GM18505 (cell line): ENCODE data around the gene CEP104.
"Not testable (repeated sequence)": the region's sequence is repeated elsewhere in the genome, so short reads cannot be mapped to it uniquely, and the experiment has no call there.

Experiments
- ATAC-seq: cut with Tn5 transposase; IDR thresholded peaks from one replicate; pipeline ENCODE4 v1.9.1; 2021; ENCODE audit not compliant: unreplicated experiment
- POLR2A ChIP-seq: IDR thresholded peaks from 4 replicates; pipeline ENCODE4 v1.6.1; 2011; ENCODE audit warnings: borderline replicate concordance; ENCODE audit not compliant: insufficient read depth, insufficient read length; ENCODE audit errors: extremely low read depth

CEP104 gene

GRCh38 chr1:3820316-3820715, 36.7 kb downstream of the CEP104 start:
- TF ChIP-seq POLR2A: no peak
- ATAC-seq: no peak

- no peak for TF ChIP-seq POLR2A
- ATAC-seq: no peak
Measured at GRCh38 chr1:3819771-3820200, 37.2 kb downstream of the CEP104 start.

GRCh38 chr1:3817821-3818597, 39.0 kb downstream of the CEP104 start:
- TF ChIP-seq POLR2A: no peak
- no peak for ATAC-seq

GRCh38 chr1:3817138-3817740, 39.8 kb downstream of the CEP104 start:
- ATAC-seq: no peak
- no peak for TF ChIP-seq POLR2A

GRCh38 chr1:3816331-3817137, 40.5 kb downstream of the CEP104 start:
- ATAC-seq: no peak
- no peak for TF ChIP-seq POLR2A

- no peak for ATAC-seq
- TF ChIP-seq POLR2A: no peak
Measured at GRCh38 chr1:3814771-3815561, 42.0 kb downstream of the CEP104 start.

- no peak for TF ChIP-seq POLR2A
- ATAC-seq: no peak
Measured at GRCh38 chr1:3814065-3814464, 42.9 kb downstream of the CEP104 start.

GRCh38 chr1:3811595-3811911, 45.5 kb downstream of the CEP104 start:
- no peak for ATAC-seq
- no peak for TF ChIP-seq POLR2A

- not testable (repeated sequence) for ATAC-seq
Measured at GRCh38 chr1:3810149-3810761, 46.8 kb downstream of the CEP104 start.

GRCh38 chr1:3809680-3810079, 47.3 kb downstream of the CEP104 start:
- TF ChIP-seq POLR2A: no peak
- ATAC-seq: no peak

GRCh38 chr1:3807769-3808168, 49.2 kb downstream of the CEP104 start:
- no peak for TF ChIP-seq POLR2A
- no peak for ATAC-seq

- no peak for ATAC-seq
- TF ChIP-seq POLR2A: no peak
Measured at GRCh38 chr1:3805038-3805437, 52.0 kb downstream of the CEP104 start.

- ATAC-seq: not testable (repeated sequence)
Measured at GRCh38 chr1:3804627-3804944, 52.4 kb downstream of the CEP104 start.
